HPDE6-E6E7 (cell line): ENCODE results near the gene NSD1.

Experiments used
- DNase-seq: peaks from one replicate; pipeline ENCODE4 v3.0.0; 2011; ENCODE audit warnings: missing footprints; ENCODE audit errors: extremely low spot score

Gene NSD1

GRCh38 chr5:177133096-177133852 is at the start of gene NSD1:
Gene NSD1, plus strand, starts transcription at chr5:177133773. Its CDS starts 1,331 bp downstream, at chr5:177135104.
- peak; percentile 63 for DNase-seq

- no peak for DNase-seq
Observed at GRCh38 chr5:177084175-177084574, 49.4 kb upstream of the NSD1 start.

- DNase-seq: no peak
Observed at GRCh38 chr5:177085985-177086653, 47.5 kb upstream of the NSD1 start.

GRCh38 chr5:177086654-177087397 is 46.7 kb upstream of the NSD1 start, which contains the start of gene FGFR4:
Gene FGFR4, plus strand, starts transcription at chr5:177086915. Its CDS starts 2,688 bp downstream, at chr5:177089603.
- DNase-seq: peak; percentile 76

- DNase-seq: no peak
Observed at GRCh38 chr5:177087398-177088005, 46.1 kb upstream of the NSD1 start.

GRCh38 chr5:177089127-177089526 is 44.4 kb upstream of the NSD1 start:
- no peak for DNase-seq

- no peak for DNase-seq
Observed at GRCh38 chr5:177089825-177090641, 43.5 kb upstream of the NSD1 start.

- no peak for DNase-seq
Observed at GRCh38 chr5:177090813-177091212, 42.8 kb upstream of the NSD1 start.

- no peak for DNase-seq
Observed at GRCh38 chr5:177091232-177091631, 42.3 kb upstream of the NSD1 start.

GRCh38 chr5:177092178-177093081 is 41.1 kb upstream of the NSD1 start:
- no peak for DNase-seq

- no peak for DNase-seq
Observed at GRCh38 chr5:177093082-177093712, 40.4 kb upstream of the NSD1 start.

GRCh38 chr5:177093803-177094202 is 39.8 kb upstream of the NSD1 start:
- DNase-seq: no peak

GRCh38 chr5:177094224-177095087 is 39.1 kb upstream of the NSD1 start:
- DNase-seq: no peak

- DNase-seq: no peak
Observed at GRCh38 chr5:177095088-177095669, 38.4 kb upstream of the NSD1 start.

- no peak for DNase-seq
Observed at GRCh38 chr5:177096162-177097015, 37.2 kb upstream of the NSD1 start.

- DNase-seq: no peak
Observed at GRCh38 chr5:177097016-177097985, 36.3 kb upstream of the NSD1 start.
